Neuronal stem cell (in vitro differentiated cells): Measurements from ENCODE around the gene CLEC18C.

ENCODE experiments used
- DNase-seq: peaks from one replicate; pipeline ENCODE4 v3.0.0-alpha.2; 2013; ENCODE audit warnings: low spot score
- H2AFZ ChIP-seq: one replicate; pipeline ENCODE4 v1.6.1; 2013; ENCODE audit warnings: mild to moderate bottlenecking, low read length, inconsistent platforms
- H2AK5ac ChIP-seq: 2 replicates; pipeline ENCODE4 v1.6.1; 2013; ENCODE audit warnings: low read depth, mild to moderate bottlenecking, inconsistent platforms, low read length, moderate library complexity, mixed read lengths
- H2BK120ac ChIP-seq: 2 replicates; pipeline ENCODE4 v1.6.1; 2013; ENCODE audit warnings: low read depth, mild to moderate bottlenecking, inconsistent platforms, low read length, moderate library complexity, mixed read lengths
- H2BK12ac ChIP-seq: one replicate; pipeline ENCODE4 v1.6.1; 2013; ENCODE audit warnings: low read length, inconsistent platforms
- H2BK15ac ChIP-seq: 2 replicates; pipeline ENCODE4 v1.6.1; 2013; ENCODE audit warnings: mild to moderate bottlenecking, low read length, inconsistent platforms, mixed read lengths
- H2BK5ac ChIP-seq: one replicate; pipeline ENCODE4 v1.6.1; 2013; ENCODE audit warnings: inconsistent platforms, mild to moderate bottlenecking, low read length, moderate library complexity
- H3K14ac ChIP-seq: one replicate; pipeline ENCODE4 v1.6.1; 2013; ENCODE audit warnings: low read length, inconsistent platforms
- H3K18ac ChIP-seq: 2 replicates; pipeline ENCODE4 v1.6.1; 2013; ENCODE audit warnings: low read length, inconsistent platforms
- H3K23ac ChIP-seq: 2 replicates; pipeline ENCODE4 v1.6.1; 2013; ENCODE audit warnings: low read depth, mild to moderate bottlenecking, mixed read lengths, low read length, inconsistent platforms; ENCODE audit not compliant: poor library complexity
- H3K27ac ChIP-seq: replicated peaks from 3 replicates; pipeline ENCODE4 v1.5.1; 2013; ENCODE audit warnings: low read length, inconsistent platforms
- H3K27me3 ChIP-seq, 3 experiments: 2 replicates each; pipeline ENCODE4 v1.6.1; 2013; ENCODE audit warnings: low read length in 3 of 3, mild to moderate bottlenecking in 2 of 3, inconsistent platforms in 1 of 3, low read depth in 1 of 3, mixed read lengths in 1 of 3, moderate library complexity in 1 of 3; ENCODE audit not compliant: control insufficient read depth in 3 of 3, insufficient read depth in 3 of 3
- H3K36me3 ChIP-seq, 2 donors: replicated peaks in 1 of 2; 2 replicates each; pipeline ENCODE4 v1.6.1; 2013; ENCODE audit warnings: low read length in 2 of 2; ENCODE audit not compliant: control insufficient read depth in 2 of 2, insufficient read depth in 2 of 2
- H3K4ac ChIP-seq: 2 replicates; pipeline ENCODE4 v1.6.1; 2013; ENCODE audit warnings: inconsistent platforms, mild to moderate bottlenecking, low read length, moderate library complexity
- H3K4me1 ChIP-seq, 2 donors: 1 replicate in 1 of 2; 2 replicates in 1 of 2; pipeline ENCODE4 v1.6.1; 2013; ENCODE audit warnings: low read length in 2 of 2, low read depth in 1 of 2; ENCODE audit not compliant: control insufficient read depth in 2 of 2, insufficient read depth in 1 of 2
- H3K4me2 ChIP-seq: one replicate; pipeline ENCODE4 v1.6.1; 2013; ENCODE audit warnings: mild to moderate bottlenecking, low read length, inconsistent platforms; ENCODE audit not compliant: insufficient read depth, poor library complexity, severe bottlenecking
- H3K4me3 ChIP-seq, 2 donors: 2 replicates each; pipeline ENCODE4 v1.5.1; 2013; ENCODE audit warnings: low read length in 2 of 2, mild to moderate bottlenecking in 2 of 2, inconsistent platforms in 1 of 2, moderate library complexity in 1 of 2
- H3K79me1 ChIP-seq: one replicate; pipeline ENCODE4 v1.6.1; 2013; ENCODE audit warnings: low read depth, mild to moderate bottlenecking, inconsistent platforms, low read length, moderate library complexity
- H3K9ac ChIP-seq: one replicate; pipeline ENCODE4 v1.6.1; 2013; ENCODE audit warnings: mild to moderate bottlenecking, low read depth, low read length, inconsistent platforms; ENCODE audit not compliant: poor library complexity
- H3K9me3 ChIP-seq, 2 donors: replicated peaks in 1 of 2; 2 replicates each; pipeline versions ENCODE3 to v1.6.1; 2013; ENCODE audit warnings: low read length in 2 of 2, mild to moderate bottlenecking in 2 of 2, inconsistent platforms in 1 of 2, low read depth in 1 of 2, mixed read lengths in 1 of 2, moderate library complexity in 1 of 2; ENCODE audit not compliant: control insufficient read depth in 2 of 2, insufficient read depth in 1 of 2
- H4K8ac ChIP-seq: one replicate; pipeline ENCODE4 v1.6.1; 2013; ENCODE audit warnings: low read depth, mild to moderate bottlenecking, inconsistent platforms, low read length, moderate library complexity
- H4K91ac ChIP-seq: one replicate; pipeline ENCODE4 v1.6.1; 2013; ENCODE audit warnings: low read length, low read depth, mild to moderate bottlenecking, inconsistent platforms; ENCODE audit not compliant: poor library complexity
- WGBS, 2 donors: extraction: QIAGEN DNeasy Blood & Tissue Kit; methylation state at CpG; one replicate each; pipeline ENCODE4 v1.1.7; 2013; ENCODE audit warnings: missing lambda C conversion rate in 2 of 2, mixed read lengths in 1 of 2; ENCODE audit not compliant: insufficient read length in 2 of 2, insufficient replicate concordance in 1 of 2; ENCODE audit errors: extremely low coverage in 2 of 2; 5-methylcytosine and 5-hydroxymethylcytosine counted together

The CLEC18C gene

DNA sequence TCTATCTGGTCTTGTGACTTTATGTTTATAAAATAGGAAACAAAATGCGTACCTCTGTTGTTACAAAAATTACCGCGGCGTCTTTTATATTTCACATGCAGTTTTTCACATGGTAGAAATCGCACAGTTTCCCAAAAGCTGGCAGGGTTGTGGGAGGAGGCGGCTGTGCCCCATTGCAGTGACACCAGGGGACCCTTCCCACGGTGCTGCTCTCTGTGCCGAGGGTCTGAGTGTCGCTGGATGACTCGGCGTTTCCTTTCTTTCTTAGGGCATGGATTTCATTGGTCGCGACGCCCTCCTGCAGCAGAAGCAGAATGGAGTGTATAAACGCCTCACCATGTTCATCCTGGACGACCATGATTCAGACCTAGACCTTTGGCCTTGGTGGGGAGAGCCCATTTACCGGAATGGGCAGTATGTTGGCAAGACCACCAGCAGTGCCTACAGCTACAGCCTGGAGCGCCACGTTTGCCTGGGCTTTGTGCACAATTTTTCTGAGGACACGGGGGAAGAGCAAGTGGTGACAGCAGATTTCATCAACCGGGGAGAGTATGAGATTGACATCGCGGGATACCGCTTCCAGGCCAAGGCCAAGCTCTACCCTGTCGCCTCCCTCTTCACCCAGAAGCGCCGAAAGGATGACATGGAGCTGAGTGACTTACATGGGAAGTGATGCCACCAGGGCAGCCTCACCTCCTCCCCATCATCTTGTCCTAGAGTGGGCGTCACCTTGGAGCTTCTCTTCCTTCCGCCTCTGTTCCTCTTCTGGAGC, 17.2 kb upstream of the CLEC18C start:
- H3K27me3 ChIP-seq, result no peaks in the 10 kb centered on the region
- H4K8ac ChIP-seq, result no peak overlapping the region
- H3K14ac ChIP-seq, result no peak overlapping the region
- no peak overlapping the region for H2AFZ ChIP-seq
- H3K23ac ChIP-seq, result no peak overlapping the region
- H3K9me3 ChIP-seq, result no peaks in the 10 kb centered on the region
- H2BK120ac ChIP-seq, result no peak overlapping the region
- no peak overlapping the region for H2BK15ac ChIP-seq
- no peak overlapping the region for H2BK5ac ChIP-seq
- peaks cover 52 to 97% of the 10 kb centered on the region in 2 donors for H3K36me3 ChIP-seq
- no peak overlapping the region for H3K18ac ChIP-seq
- no peak overlapping the region for H3K9ac ChIP-seq
- H3K4me3 ChIP-seq, result no peak overlapping the region
- H4K91ac ChIP-seq, result no peak overlapping the region
- no CpG with 5 or more reads among the region's 29 CpGs for WGBS, 2 donors
- peaks cover under 1% of the 10 kb centered on the region for H3K79me1 ChIP-seq
- H3K4ac ChIP-seq, result no peak overlapping the region
- H3K27ac ChIP-seq, result no peak overlapping the region
- DNase-seq, result no peak
- no peak overlapping the region for H2AK5ac ChIP-seq
- H3K4me2 ChIP-seq, result no peak overlapping the region
- H2BK12ac ChIP-seq, result no peak overlapping the region
- no peaks in the 10 kb centered on the region for H3K4me1 ChIP-seq

DNA sequence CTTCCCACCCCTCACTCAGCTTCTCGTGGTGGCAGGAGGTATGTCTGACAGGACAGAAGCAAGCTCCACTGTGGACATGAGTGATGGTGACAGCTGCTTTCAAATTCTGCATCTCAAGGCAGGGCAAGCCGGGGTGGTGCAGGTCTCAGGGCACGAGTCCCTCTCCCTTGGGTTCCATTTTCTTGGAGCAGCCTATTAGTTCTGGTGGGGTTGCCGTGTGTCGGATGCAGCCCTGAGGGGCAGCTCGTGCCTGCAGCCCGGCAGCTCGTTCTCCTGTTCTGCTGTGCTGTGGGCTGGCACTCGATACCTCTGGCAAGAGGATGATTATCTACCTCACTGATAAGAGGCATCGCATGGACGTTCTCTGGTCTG, 16.5 kb upstream of the CLEC18C start:
- Histone ChIP-seq H3K27ac (no peak overlapping the region), H3K4me2 (no peak overlapping the region), H3K4me3 (no peak overlapping the region), H4K8ac (no peak overlapping the region), H3K4me1 (no peaks in the 10 kb centered on the region), H2BK120ac (no peak overlapping the region), H3K23ac (no peak overlapping the region), H2AFZ (no peak overlapping the region), H3K4ac (no peak overlapping the region), H2BK15ac (no peak overlapping the region), H3K36me3 (peaks cover 47 to 97% of the 10 kb centered on the region in 2 donors), H2BK12ac (no peak overlapping the region), H4K91ac (no peak overlapping the region), H3K18ac (no peak overlapping the region), H3K79me1 (no peaks in the 10 kb centered on the region), H3K9me3 (no peaks in the 10 kb centered on the region), H3K9ac (no peak overlapping the region), H3K14ac (no peak overlapping the region), H2BK5ac (no peak overlapping the region), H2AK5ac (no peak overlapping the region), H3K27me3 (no peaks in the 10 kb centered on the region)
- DNase-seq, result no peak
- no CpG with 5 or more reads among the region's 11 CpGs for WGBS, 2 donors

DNA sequence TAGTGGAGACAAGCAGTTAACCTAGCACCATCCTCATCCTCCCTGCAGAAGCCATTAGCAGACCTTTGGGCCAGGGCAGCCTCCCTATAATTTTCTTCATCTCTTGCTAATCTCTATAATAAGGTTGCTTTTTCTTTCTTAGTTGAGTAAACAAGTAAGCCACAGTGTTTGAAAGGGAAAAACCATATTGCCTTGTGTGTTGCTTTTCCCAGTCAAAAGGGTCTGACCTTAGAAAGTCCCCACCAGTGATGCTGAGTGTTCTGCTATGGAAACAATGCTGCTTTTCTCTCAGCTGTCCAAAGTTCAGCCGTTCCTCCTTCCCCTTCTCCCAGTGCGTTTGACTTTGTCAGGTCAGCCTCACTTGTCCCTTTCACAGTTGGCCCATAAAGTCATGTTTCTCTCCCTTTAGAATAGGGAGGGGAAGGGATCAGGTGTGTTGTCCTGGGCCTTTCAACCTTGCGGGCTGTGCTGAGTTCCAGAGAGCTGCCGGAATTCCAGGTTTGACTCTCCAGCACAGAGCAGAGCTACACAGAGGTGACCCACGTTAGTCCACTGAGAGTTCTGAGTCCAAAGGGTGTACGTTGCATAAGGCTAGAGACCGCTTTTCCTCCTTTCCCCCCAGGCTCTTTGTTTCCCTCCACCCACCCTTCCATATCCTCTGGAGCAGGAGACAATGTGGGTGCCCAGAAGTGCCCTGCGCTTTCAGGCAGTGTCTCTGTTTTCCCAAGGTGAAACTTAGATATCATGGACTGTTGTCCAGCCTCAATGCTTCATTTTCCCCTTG, 15.9 kb upstream of the CLEC18C start:
- no peak overlapping the region for H3K27ac ChIP-seq
- H3K36me3 ChIP-seq, result peaks cover 49 to 97% of the 10 kb centered on the region in 2 donors
- WGBS, 2 donors, result no CpG with 5 or more reads among the region's 8 CpGs
- H3K14ac ChIP-seq, result no peak overlapping the region
- DNase-seq, result no peak
- H2AFZ ChIP-seq, result no peak overlapping the region
- no peaks in the 10 kb centered on the region for H3K27me3 ChIP-seq
- no peak overlapping the region for H3K18ac ChIP-seq
- no peak overlapping the region for H2BK15ac ChIP-seq
- H2BK120ac ChIP-seq, result no peak overlapping the region
- no peaks in the 10 kb centered on the region for H3K79me1 ChIP-seq
- H2AK5ac ChIP-seq, result no peak overlapping the region
- no peak overlapping the region for H3K23ac ChIP-seq
- H3K4me2 ChIP-seq, result no peak overlapping the region
- no peak overlapping the region for H3K9ac ChIP-seq
- H4K91ac ChIP-seq, result no peak overlapping the region
- no peak overlapping the region for H2BK12ac ChIP-seq
- H2BK5ac ChIP-seq, result no peak overlapping the region
- no peaks in the 10 kb centered on the region for H3K9me3 ChIP-seq
- no peak overlapping the region for H3K4ac ChIP-seq
- H3K4me1 ChIP-seq, result peaks cover 0 to 2% of the 10 kb centered on the region in 2 donors
- no peak overlapping the region for H4K8ac ChIP-seq
- H3K4me3 ChIP-seq, result no peak overlapping the region

DNA sequence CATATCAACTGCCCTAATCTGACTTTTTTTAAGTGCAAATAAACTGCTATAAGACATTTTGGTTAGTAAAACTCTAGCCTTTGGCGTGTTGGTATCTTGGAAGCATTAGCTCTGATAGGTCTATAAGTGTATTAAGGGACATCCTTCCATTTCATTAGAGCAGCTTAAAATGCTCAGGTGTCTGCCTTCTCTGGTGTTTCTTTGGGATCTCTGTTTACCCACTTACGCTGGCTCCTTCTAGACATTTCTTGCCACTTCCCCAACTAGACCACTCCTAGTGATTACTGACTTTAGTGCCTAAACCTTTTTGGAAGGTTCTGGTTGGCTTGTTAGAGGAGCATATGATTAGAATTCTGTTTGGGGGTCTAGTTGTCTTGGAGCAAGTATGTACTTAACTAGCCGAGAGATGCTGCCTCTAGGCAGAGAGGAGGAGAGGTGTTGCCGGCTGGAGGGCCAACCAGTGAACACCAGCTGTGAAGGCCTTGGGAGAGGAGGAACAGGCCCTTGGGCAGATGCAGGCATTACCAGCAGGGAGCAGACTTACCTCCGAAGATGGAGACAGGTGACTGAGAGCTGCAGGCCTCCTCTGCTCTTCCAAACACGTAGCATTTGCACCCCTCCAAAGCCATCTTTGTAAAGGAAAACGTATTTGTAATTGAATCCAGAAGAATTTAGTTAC, 15.2 kb upstream of the CLEC18C start:
- no peaks in the 10 kb centered on the region for H3K79me1 ChIP-seq
- H3K27me3 ChIP-seq, result no peaks in the 10 kb centered on the region
- H4K91ac ChIP-seq, result no peak overlapping the region
- no peak overlapping the region for H2BK12ac ChIP-seq
- no peak overlapping the region for H3K27ac ChIP-seq
- H2AFZ ChIP-seq, result no peak overlapping the region
- H3K9ac ChIP-seq, result no peak overlapping the region
- no peak overlapping the region for H2BK5ac ChIP-seq
- no peak overlapping the region for H3K4ac ChIP-seq
- H4K8ac ChIP-seq, result no peak overlapping the region
- H3K9me3 ChIP-seq, result no peaks in the 10 kb centered on the region
- no peak overlapping the region for H3K23ac ChIP-seq
- DNase-seq, result no peak
- peaks cover 0 to 2% of the 10 kb centered on the region in 2 donors for H3K4me1 ChIP-seq
- peaks cover 45 to 92% of the 10 kb centered on the region in 2 donors for H3K36me3 ChIP-seq
- WGBS, 2 donors, result no CpG with 5 or more reads among the region's 7 CpGs
- no peak overlapping the region for H2BK15ac ChIP-seq
- H2BK120ac ChIP-seq, result no peak overlapping the region
- H3K4me2 ChIP-seq, result no peak overlapping the region
- no peak overlapping the region for H3K18ac ChIP-seq
- no peak overlapping the region for H2AK5ac ChIP-seq
- H3K4me3 ChIP-seq, result no peak overlapping the region
- no peak overlapping the region for H3K14ac ChIP-seq
